ENCODE data around the gene ZNF582.
"Not testable (repeated sequence)": the region's sequence is repeated elsewhere in the genome, so short reads cannot be mapped to it uniquely, and the experiment has no call there.

ZNF582 gene

DNA sequence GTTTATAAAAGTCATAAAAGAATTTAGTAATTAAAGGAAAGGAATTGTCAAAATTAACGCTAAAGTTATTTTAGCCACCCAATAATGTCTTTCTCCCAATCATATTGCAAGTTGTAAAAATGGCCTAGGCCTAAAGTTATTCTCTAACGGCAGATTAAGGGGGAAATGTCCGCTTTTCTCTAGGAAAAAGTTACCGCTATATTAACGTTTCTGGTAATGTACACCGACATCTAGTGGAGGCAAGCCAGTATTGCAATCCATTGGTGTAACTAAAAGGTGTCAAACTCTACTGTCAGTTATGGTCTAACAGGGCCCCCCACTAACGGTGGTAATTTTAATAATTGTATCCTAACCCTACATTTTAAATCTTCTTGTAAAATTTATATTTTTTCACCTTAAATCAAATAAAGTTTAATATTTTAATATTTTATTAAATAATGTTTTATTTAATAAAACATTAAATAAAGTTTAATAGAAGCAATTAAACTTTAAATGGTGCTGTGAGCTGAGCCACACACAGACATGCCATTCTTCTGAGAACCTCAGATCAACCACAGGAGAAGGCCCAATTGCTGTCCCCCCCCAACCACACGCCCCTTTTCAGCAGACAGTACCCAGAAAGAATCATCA, 42.8 kb downstream of the ZNF582 start:
- DNase-seq: peak; percentile 54

DNA sequence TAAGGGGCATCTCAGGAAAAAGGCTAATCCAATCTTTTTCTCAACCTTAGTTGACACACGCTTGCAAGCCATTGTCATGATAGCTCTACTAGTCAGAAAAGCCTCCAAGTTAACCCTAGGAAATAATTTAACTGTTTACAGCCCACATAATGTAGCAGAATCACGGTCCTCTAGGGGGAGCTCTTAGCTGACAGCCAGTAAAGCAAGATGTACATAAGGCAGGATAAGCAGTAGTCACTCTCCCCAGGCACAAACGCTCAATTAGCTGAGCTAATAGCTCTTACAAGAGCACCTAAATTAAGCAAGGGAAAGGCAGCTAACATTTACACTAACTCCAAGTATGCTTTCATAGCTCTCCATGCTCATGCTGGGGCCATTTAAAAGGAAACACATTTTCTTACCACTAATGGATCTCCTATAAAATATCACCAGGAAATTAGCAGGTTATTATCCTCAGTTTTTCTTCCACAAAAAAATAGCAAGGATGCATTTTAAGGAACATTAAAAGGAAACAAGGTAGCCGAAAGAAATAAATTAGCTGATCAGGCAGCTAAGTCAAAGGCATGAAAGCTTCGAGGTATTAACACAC, 45.0 kb downstream of the ZNF582 start:
- DNase-seq: peak; percentile 2

DNA sequence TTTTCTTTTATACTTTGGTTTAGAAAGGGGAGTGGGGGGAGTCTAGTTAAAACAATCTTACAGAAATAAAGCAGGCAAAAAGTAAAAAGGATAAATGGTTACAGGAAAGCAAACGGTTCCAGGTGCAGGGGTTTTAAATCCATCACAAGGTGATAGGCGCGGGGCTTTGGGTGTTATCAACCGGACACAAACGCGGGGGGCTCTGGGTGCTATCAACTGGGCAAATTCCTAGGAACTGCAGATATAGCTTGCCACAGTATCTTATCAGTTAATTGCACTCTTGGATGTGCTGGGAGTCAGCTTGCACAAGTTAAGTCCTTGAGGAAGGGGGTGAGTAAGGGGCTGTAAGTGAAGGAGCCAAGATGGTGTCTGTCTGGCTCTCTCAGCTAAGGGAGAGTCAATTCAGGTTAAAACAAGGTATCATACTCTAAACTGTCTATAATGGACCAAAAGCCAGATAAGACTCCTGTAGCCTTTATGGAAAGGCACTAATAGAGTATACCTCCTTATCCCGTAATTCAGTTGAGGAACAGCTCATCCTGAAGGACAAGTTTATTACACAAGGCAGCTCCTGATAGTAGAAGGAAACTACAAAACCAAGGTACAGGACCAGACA, 46.1 kb downstream of the ZNF582 start:
- no peak for DNase-seq

DNA sequence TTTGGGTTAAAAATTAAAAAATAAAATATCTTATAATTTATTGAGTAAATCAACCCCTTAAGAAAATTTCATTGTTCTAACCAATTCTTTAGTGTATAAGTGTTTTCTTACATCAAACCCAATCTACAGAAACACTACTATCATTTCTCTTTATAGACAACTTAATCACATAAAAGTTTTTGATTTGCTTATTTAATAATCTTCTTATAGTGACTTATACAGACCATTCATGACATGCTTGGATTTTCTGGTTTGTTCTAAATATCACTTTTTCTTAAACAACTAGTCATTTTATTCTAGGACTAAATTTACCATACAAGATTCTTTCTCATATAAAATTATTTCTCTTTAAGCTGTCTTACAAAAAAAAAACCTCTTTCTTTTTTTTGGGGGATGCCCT, 51.4 kb downstream of the ZNF582 start:
- no peak for DNase-seq

- not testable (repeated sequence) for DNase-seq
These were observed 54.3 kb downstream of the ZNF582 start for GRCh38 chr19:56339031-56339430.

- not testable (repeated sequence) for DNase-seq
These were observed 56.3 kb downstream of the ZNF582 start for GRCh38 chr19:56337077-56337476.

- not testable (repeated sequence) for DNase-seq
These were observed 58.0 kb downstream of the ZNF582 start for GRCh38 chr19:56335371-56335770.

DNA sequence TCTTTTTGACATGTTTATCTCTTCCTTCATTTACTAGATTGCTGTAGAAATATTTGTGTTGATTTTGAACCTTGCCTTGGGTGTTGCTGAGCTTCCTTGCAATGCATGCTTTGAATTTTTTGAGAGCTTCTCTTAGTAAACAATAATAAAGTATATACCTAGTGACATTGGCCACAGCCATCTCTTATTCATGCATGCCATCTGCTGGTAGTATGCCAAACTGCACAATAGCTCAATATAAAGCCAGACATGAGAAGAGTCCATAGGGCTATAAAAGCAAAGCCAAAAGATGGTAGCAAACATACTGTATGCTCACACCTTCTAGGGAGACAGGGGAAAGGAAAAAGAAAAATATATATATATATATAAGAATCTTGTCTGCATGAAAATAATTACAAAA, 59.8 kb downstream of the ZNF582 start:
- peak; percentile 69 for DNase-seq
